CMK (cell line): ENCODE results near the gene WNT11.

ENCODE experiments used
- DNase-seq: peaks from one replicate; pipeline ENCODE4 v3.0.0-alpha.2; 2010; ENCODE audit warnings: low read depth

WNT11 gene

GRCh38 chr11:76152741-76153570 lies 53.3 kb downstream of the WNT11 start:
- DNase-seq: no peak

GRCh38 chr11:76152086-76152681 lies 54.1 kb downstream of the WNT11 start:
- DNase-seq: peak; percentile 69

DNA sequence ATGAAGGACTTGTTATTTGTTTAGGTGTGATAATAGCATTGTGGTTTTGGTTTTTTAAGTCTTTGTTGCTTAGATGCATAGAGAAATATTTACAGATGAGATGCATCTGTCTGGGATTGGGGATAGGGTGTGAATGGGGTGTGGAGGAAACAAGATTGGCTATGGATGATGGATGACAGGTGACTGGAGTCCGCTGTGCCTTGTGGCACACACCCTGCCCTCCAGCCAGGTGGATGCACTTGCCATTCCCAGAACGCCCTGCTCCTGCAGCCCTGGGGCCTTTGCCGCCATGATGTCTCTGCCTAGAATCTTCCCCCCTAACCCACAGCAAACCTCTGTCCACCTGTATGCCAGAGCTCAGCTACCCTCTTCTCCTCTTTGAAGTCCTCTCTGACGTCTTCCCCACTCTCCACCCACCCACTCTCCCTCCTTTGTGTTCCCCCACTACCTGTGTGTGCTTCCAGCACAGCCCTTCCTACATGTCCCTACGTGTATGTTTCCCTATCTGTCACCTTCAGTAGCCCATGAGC lies 54.7 kb downstream of the WNT11 start:
- no peak for DNase-seq

GRCh38 chr11:76150141-76150540 lies 56.2 kb downstream of the WNT11 start:
- DNase-seq: no peak

DNA sequence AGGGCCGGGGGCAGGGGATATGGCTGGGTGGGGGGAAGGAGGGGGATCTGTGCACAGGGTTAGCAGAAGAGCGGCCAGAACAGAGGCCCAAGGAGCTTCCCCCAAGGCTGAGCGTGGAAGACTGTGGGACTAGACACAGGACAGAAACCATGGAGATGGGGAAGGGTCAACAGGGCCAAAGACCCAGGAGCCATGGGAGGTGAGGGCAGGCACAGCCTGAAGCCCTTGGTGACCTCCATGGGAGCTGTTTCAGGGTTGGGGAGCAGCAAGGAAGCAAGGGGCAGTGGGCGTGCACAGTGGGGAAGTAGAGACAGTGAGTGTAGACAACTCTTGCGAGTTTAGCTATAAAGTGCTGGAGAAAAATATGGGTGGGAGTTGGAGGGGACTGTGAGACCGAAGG lies 56.6 kb downstream of the WNT11 start:
- DNase-seq: no peak

- no peak for DNase-seq
Measured at GRCh38 chr11:76148941-76149613, 57.2 kb downstream of the WNT11 start.

DNA sequence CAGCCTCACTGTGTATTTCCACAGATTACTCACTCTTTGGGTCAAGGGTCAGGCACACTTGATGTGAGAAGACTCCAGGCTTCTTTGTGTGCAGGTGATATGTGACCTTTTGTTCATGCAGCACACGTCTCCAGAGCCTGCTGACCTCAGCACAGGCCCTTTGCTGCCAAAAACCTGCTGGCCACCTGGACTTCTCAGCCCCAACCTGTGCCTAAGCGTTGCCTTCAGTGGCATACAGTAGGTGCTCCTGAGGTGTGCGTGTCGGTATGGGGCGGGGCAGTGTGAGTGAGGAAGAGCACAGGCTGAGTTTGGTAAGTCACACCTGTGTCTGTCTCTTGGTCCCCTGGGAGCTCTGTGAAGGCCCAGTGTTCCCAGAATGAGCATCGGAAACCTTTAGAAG lies 58.1 kb downstream of the WNT11 start:
- DNase-seq: no peak

DNA sequence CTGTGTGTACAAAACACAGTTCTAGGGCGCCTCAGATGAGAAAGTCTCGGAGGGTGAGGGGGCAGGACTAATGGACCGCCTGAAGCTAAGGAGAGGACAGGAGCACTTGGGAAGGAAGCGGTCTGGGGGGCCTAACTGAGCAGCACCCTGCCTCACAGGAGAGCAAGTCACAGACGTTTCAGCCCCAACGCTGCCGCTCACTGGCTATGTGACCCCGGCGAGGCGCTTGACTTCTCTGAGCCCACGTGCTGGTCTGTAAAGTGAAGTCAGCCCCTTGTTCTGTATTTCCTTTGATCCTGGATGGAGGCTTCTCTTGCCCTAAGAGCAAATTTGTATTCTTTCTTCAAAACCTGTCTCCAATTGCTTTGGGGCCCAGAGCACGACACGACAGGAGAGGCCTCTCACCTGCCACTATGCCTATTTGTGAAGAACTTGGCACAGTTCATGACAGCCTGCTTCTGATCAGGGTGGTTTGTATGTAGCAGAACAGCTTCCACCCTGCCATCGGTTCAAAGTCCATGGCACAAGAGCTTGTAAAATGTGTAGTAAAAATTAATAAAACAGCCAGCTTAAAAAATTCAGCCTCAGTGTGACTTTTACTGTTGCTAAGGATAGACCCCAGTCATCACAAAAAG lies 59.1 kb downstream of the WNT11 start:
- no peak for DNase-seq

DNA sequence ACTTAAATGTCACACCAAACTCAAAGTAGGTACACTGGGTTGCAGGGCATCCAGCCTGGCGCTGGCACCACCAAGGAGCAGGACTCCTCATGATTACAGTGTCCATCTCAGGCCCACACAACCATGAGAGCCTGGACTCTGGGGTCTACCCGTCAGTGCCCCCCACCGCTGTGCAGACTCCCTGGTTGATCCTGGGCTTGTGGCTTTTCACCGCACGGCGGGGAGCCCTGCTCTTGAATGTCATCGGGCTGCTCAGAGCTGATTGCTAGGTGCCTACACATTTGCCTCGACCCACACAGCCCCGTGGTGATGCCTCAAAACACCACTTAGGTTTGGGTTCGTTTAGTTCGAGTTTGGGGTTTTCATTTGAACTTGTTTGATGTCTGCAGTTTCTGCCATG lies 63.0 kb downstream of the WNT11 start:
- no peak for DNase-seq

GRCh38 chr11:76141901-76142588 lies 64.3 kb downstream of the WNT11 start:
- no peak for DNase-seq

DNA sequence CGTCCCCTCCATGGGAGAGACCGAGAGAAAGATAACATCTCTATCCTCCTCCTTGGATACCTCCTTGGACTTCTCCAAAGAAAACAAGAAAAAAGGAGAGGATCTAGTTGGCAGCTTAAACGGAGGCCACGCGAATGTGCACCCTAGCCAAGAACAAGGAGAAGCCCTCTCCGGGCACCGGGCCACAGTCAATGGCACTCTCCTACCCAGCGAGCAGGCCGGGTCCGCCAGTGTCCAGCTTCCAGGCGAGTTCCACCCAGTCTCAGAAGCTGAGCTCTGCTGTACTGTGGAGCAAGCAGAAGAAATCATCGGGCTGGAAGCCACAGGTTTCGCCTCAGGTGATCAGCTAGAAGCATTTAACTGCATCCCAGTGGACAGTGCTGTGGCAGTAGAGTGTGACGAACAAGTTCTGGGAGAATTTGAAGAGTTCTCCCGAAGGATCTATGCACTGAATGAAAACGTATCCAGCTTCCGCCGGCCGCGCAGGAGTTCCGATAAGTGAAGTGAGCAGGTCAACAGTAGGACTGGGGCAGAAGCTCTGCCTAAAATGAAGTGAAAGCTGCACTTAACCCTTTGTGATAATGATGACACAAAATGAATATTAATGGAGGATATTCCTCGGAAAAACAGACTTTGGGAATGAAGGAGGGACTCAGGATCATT lies 65.3 kb downstream of the WNT11 start:
- no peak for DNase-seq

DNA sequence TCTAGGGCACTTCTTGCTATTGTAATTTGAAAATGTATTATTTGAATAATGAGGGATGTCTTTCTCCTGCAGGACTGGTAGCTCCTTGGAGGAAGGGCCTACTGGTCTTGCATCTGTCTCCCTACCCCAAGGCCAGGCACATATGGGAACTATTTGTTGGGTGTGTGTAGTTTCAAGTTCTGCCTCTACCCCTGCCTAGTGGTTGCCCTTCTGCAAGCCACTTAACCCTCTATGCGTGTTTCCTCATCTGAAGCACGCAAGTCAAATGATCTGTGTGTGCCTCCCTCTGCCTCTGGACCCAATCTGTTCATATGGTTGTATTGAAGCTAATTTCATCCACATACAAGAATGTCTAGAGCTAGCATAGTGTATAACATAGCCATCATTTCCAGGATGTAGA lies 67.0 kb downstream of the WNT11 start:
- DNase-seq: no peak
